Measurements from ENCODE around the gene SCN3B.
A peak's percentile ranks its signal among the peaks of the same experiment; 100 is the strongest.

The SCN3B gene

DNA sequence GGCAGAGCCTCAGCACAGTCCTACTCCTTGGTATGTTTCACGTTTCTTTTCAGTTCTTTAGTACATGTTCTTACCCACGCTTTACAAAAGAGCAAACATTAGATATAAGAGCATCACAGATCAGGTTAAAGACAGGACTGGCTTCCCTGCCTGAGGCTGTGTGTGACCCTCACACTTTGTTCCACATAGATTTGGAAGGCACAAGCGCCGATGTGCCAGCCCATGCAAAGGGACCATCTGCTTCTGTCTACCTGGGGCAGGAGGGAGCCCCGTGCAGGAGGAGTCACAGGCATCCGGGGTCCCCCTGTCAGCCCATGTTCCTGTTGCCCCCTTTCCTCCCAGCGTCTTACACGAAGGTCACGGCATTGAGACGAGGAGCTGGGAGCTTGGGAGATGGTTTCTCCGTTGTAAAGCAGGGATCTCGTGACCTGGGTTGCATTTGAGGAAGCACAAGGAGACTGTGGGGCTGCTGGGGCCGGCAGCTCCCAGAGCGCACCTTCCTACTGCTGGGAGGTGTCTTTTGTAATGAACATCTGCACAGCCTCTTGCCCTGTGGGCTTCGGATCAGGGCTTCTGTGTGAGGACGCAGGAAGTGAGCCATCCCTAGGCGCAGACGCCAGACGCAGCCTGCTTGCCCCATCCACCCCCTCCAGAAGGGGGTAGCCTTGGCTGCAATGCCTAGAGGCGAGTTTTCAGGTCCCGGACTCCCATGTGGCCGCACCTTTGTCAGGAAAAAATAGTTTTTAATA lies 72.6 kb downstream of the SCN3B start:
- H3K4me3 ChIP-seq (replicated peaks; ENCODE audit: low read depth, low read length): no peak overlapping the region

GRCh38 chr11:123580557-123581275 lies 73.7 kb downstream of the SCN3B start:
- no peak for DNase-seq (ENCODE audit: extremely low read depth, low read depth)
- no peak overlapping the region for H3K4me3 ChIP-seq (replicated peaks; ENCODE audit: low read depth, low read length)
- TF ChIP-seq, protein P1, sequence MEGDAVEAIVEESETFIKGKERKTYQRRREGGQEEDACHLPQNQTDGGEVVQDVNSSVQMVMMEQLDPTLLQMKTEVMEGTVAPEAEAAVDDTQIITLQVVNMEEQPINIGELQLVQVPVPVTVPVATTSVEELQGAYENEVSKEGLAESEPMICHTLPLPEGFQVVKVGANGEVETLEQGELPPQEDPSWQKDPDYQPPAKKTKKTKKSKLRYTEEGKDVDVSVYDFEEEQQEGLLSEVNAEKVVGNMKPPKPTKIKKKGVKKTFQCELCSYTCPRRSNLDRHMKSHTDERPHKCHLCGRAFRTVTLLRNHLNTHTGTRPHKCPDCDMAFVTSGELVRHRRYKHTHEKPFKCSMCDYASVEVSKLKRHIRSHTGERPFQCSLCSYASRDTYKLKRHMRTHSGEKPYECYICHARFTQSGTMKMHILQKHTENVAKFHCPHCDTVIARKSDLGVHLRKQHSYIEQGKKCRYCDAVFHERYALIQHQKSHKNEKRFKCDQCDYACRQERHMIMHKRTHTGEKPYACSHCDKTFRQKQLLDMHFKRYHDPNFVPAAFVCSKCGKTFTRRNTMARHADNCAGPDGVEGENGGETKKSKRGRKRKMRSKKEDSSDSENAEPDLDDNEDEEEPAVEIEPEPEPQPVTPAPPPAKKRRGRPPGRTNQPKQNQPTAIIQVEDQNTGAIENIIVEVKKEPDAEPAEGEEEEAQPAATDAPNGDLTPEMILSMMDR (IDR thresholded peaks at IDR 0.05; ENCODE audit: low read depth, low read length, missing control alignments): peak; percentile 94

More for the DNA sequence above, 72.6 kb downstream of the SCN3B start:
- DNase-seq (ENCODE audit: extremely low read depth, low read depth): no peak
- TF ChIP-seq, protein P1 (IDR thresholded peaks at IDR 0.05; ENCODE audit: low read depth, low read length, missing control alignments): no peak

DNA sequence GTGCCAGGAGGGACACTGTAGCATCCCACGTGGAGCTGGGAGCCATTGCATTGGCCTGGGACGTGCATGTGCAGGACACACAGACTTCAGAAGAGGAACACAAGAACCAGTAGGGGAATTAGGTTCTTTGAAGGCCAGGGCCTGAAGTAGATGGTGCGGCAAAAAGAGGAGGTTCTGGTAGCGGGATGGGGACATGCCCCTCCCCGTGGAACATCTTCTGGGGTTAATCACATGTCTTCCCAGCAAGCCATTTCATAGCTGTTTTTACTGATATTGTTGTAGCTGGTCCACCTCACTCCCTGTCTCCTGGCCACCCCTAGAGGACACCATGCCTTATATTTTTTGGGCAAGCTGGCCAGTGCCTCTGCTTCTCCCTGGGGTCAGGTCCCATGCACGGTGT lies 74.3 kb downstream of the SCN3B start:
- no peak for DNase-seq (ENCODE audit: extremely low read depth, low read depth)
- no peak overlapping the region for H3K4me3 ChIP-seq (replicated peaks; ENCODE audit: low read depth, low read length)
- TF ChIP-seq, protein P1 (IDR thresholded peaks at IDR 0.05; ENCODE audit: low read depth, low read length, missing control alignments): no peak

DNA sequence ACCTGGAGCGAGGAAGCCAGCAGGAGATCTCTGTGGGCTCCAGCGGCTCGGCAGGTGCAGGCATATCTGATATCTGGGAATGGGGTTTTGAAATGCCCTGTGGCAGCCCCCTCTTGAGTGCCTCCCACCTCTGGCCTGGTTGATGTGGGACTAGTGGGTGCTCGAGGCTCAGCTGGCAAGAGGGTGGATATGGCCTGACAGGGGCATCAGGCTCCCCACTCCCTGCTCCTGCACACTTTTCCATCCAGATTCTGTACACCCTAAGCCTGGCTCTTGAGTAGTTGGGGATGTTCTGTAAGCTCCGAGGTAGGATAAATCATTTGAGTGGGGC lies 75.0 kb downstream of the SCN3B start:
- no peak overlapping the region for H3K4me3 ChIP-seq (replicated peaks; ENCODE audit: low read depth, low read length)
- TF ChIP-seq, protein P1 (IDR thresholded peaks at IDR 0.05; ENCODE audit: low read depth, low read length, missing control alignments): no peak
- DNase-seq (ENCODE audit: extremely low read depth, low read depth): no peak

All from HFF-Myc (cell line).